K562 (cell line): ENCODE results near the gene DCUN1D1. TPM values are rescaled to one million over a fixed set of nuclear protein-coding genes. Genes with fewer than 3 reads are reported as not detected.

Experiments
- ATAC-seq: fragments of 200-7000 bp; cut with Tn5 transposase; 3 replicates; pipeline ENCODE4 v1.9.1; 2020; ENCODE audit warnings: moderate library complexity
- BruUV-seq: library from RNA; stranded (reverse); fragments of 400-500 nt; replicated peaks from 2 replicates; lab custom pipeline; 2021; lab: Mats Ljungman, UMichigan
- CTCF ChIA-PET: fragments of 300-600 bp; formaldehyde crosslinking; extraction: SDS; loops from one replicate; lab custom pipeline; 2021; ENCODE audit warnings: low intra/inter-chr PET ratio; lab: Yijun Ruan, JAX
- POLR2A ChIA-PET: fragments of 300-600, 350-650 bp; sonication (Branson Sonifier 250); formaldehyde crosslinking; extraction: SDS; loops from one replicate; lab custom pipeline; 2021; ENCODE audit warnings: antibody characterized with exemption, inconsistent platforms; lab: Yijun Ruan, JAX
- DNase-seq, 4 experiments: peaks; one replicate each; pipeline versions ENCODE4 v3.0.0 to v3.0.0-alpha.2; 2011 to 2018; ENCODE audit warnings: low spot score in 3 of 4, mixed read lengths in 3 of 4; ENCODE audit errors: extremely low read depth in 1 of 4
- FAIRE-seq: peaks from 2 replicates; lab custom pipeline; 2011; peaks lifted over from hg19 to GRCh38; lab: Jason Lieb, UNC
- H2AFZ ChIP-seq: 2 replicates; pipeline ENCODE4 v1.6.0; 2011; ENCODE audit warnings: low read depth, low read length, control low read depth, inconsistent platforms
- H3K27ac ChIP-seq: fragments of 200-600 bp; 3 replicates; pipeline ENCODE4 v1.8.0; 2011; ENCODE audit warnings: low read depth, mild to moderate bottlenecking, control low read depth, inconsistent platforms, low read length, moderate library complexity, mixed read lengths; ENCODE audit errors: extremely low read depth
- H3K27me3 ChIP-seq, 2 experiments: fragments of 300-600 bp in 1 of 2; 2 replicates in 1 of 2; 3 replicates in 1 of 2; pipeline versions ENCODE4 v1.6.0 to v1.8.0; 2011; ENCODE audit warnings: inconsistent platforms in 2 of 2, low read length in 2 of 2, mild to moderate bottlenecking in 1 of 2, mixed read lengths in 1 of 2, moderate library complexity in 1 of 2; ENCODE audit not compliant: control insufficient read depth in 2 of 2, insufficient read depth in 2 of 2
- H3K36me3 ChIP-seq: fragments of 300-600 bp; 3 replicates; pipeline ENCODE4 v1.8.0; 2011; ENCODE audit warnings: mild to moderate bottlenecking, low read length, inconsistent platforms; ENCODE audit not compliant: control insufficient read depth, insufficient read depth
- H3K4me1 ChIP-seq, 2 experiments: fragments of 200-600 bp in 1 of 2; replicated peaks in 1 of 2; 2 replicates in 1 of 2; 3 replicates in 1 of 2; pipeline versions ENCODE4 v1.5.1 to v1.8.0; 2011; ENCODE audit warnings: inconsistent platforms in 2 of 2, low read length in 2 of 2, mild to moderate bottlenecking in 1 of 2, mixed read lengths in 1 of 2, moderate library complexity in 1 of 2; ENCODE audit not compliant: control insufficient read depth in 2 of 2, insufficient read depth in 2 of 2
- H3K4me2 ChIP-seq: 2 replicates; pipeline ENCODE4 v1.6.1; 2011; ENCODE audit warnings: low read length, control low read depth, inconsistent platforms, mixed read lengths; ENCODE audit not compliant: insufficient read depth
- H3K4me3 ChIP-seq: fragments of 200-600 bp; sonication (generic), shearing (Covaris generic); 2 replicates; pipeline ENCODE4 v1.5.1; 2016; ENCODE audit warnings: control low read depth, inconsistent platforms
- H3K79me2 ChIP-seq: fragments of 200-600 bp; 3 replicates; pipeline ENCODE4 v1.8.0; 2011; ENCODE audit warnings: low read length, inconsistent platforms; ENCODE audit not compliant: control insufficient read depth, insufficient read depth
- H3K9ac ChIP-seq, 2 experiments: 2 replicates each; pipeline versions ENCODE4 v1.6.0 to v1.6.1; 2011; ENCODE audit warnings: low read depth in 2 of 2, low read length in 2 of 2, control low read depth in 1 of 2, inconsistent platforms in 1 of 2, mild to moderate bottlenecking in 1 of 2, mixed read lengths in 1 of 2; ENCODE audit not compliant: insufficient read depth in 1 of 2
- H3K9me1 ChIP-seq: one replicate; pipeline ENCODE4 v1.6.0; 2011; ENCODE audit warnings: inconsistent platforms, mild to moderate bottlenecking, low read length, moderate library complexity; ENCODE audit not compliant: control insufficient read depth, insufficient read depth
- H3K9me3 ChIP-seq: replicated peaks from 2 replicates; pipeline ENCODE4 v1.5.1; 2011; ENCODE audit warnings: low read depth, low read length, inconsistent platforms; ENCODE audit not compliant: control insufficient read depth, insufficient read depth
- H4K20me1 ChIP-seq: replicated peaks from 2 replicates; pipeline ENCODE4 v1.6.1; 2011; ENCODE audit warnings: low read length, inconsistent platforms, mixed read lengths; ENCODE audit not compliant: control insufficient read depth, insufficient read depth
- BCLAF1 ChIP-seq, 2 experiments: fragments of 450-650 bp in 1 of 2; IDR thresholded peaks; 2 replicates each; pipeline ENCODE4 v1.6.1; 2011 to 2017; ENCODE audit warnings: low read depth in 2 of 2, antibody characterized with exemption in 1 of 2, borderline replicate concordance in 1 of 2, low read length in 1 of 2, mild to moderate bottlenecking in 1 of 2, mixed read lengths in 1 of 2; ENCODE audit not compliant: control insufficient read depth in 1 of 2
- HDAC8 ChIP-seq: fragments of 450-650 bp; IDR thresholded peaks from 2 replicates; pipeline ENCODE4 v1.6.1; 2016; ENCODE audit warnings: mild to moderate bottlenecking, missing genetic modification characterization, moderate library complexity, missing compliant biosample characterization
- MTA3 ChIP-seq: fragments of 450-650 bp; formaldehyde crosslinking; IDR thresholded peaks from 2 replicates; pipeline ENCODE4 v1.6.1; 2017; ENCODE audit warnings: mild to moderate bottlenecking, borderline replicate concordance
- NR0B1 ChIP-seq: fragments of 450-650 bp; IDR thresholded peaks from one replicate; pipeline ENCODE4 v1.6.1; 2018; ENCODE audit warnings: mild to moderate bottlenecking, moderate library complexity; ENCODE audit not compliant: partially characterized antibody
- PREB ChIP-seq: sonication (generic); formaldehyde crosslinking; IDR thresholded peaks from 2 replicates; pipeline ENCODE4 v1.8.1; 2023; ENCODE audit warnings: mild to moderate bottlenecking, missing genetic modification reagents
- SMAD4 ChIP-seq: fragments of 250-450 bp; sonication (Bioruptor Pico); conservative IDR thresholded peaks from 2 replicates; pipeline ENCODE4 v1.8.0; 2021; ENCODE audit warnings: inconsistent platforms, mild to moderate bottlenecking, moderate library complexity
- TEAD4 ChIP-seq, 2 experiments: sonication (generic) in 1 of 2; formaldehyde crosslinking in 1 of 2; IDR thresholded peaks; 2 replicates each; pipeline versions ENCODE4 v1.6.1 to v1.8.0; 2012 to 2022; ENCODE audit warnings: borderline replicate concordance in 1 of 2, inconsistent platforms in 1 of 2, low read length in 1 of 2, mild to moderate bottlenecking in 1 of 2, missing genetic modification reagents in 1 of 2
- THAP7 ChIP-seq: fragments of 250-450 bp; sonication (Bioruptor Pico); IDR thresholded peaks from 2 replicates; pipeline ENCODE4 v1.5.0; 2021
- ZNF324 ChIP-seq: fragments of 250-450 bp; sonication (Bioruptor Pico); IDR thresholded peaks from 2 replicates; pipeline ENCODE4 v1.4.0; 2020; ENCODE audit warnings: mild to moderate bottlenecking
- ZNF395 ChIP-seq: fragments of 200-800 bp; sonication (Bioruptor generic); IDR thresholded peaks from 2 replicates; pipeline ENCODE4 v1.6.1; 2017; ENCODE audit warnings: missing genetic modification characterization, missing compliant biosample characterization
- WGBS: fragments of 100-300 bp; shearing (Covaris generic); methylation state at CpG from one replicate; pipeline ENCODE4 v1.1.6; 2016; ENCODE audit warnings: low coverage, mixed read lengths; ENCODE audit not compliant: insufficient coverage; ENCODE audit errors: missing lambda C conversion rate; 5-methylcytosine and 5-hydroxymethylcytosine counted together
- in situ Hi-C: fragments of 300-500 bp; cut with MboI; formaldehyde crosslinking; loops from 4 replicates; pipeline ENCODE4 v1.15.0; 2018; ENCODE audit warnings: inconsistent platforms, mixed read lengths
- intact Hi-C: fragments of 100-400 bp; cut with micrococcal nuclease; formaldehyde crosslinking; loops from 2 replicates; pipeline ENCODE4 v1.14.2; 2022
- polyA plus RNA-seq, 8 experiments: library from polyadenylated mRNA; depleted of rRNA in 4 of 8; stranded (reverse) in 5 of 8; unstranded in 3 of 8; fragments of >200 nt; fragmentation: Nextera tagmentation in 2 of 8; fragmentation: Illumina TruSeq in 1 of 8; extraction: Ambion mirVana in 2 of 8; extraction: Trizol in 1 of 8; gene quantifications; 2 replicates each; pipeline versions ENCODE4 v1.2.1 to v1.2.3, GENCODE V29; 2011 to 2014; ENCODE audit warnings: inconsistent platforms in 1 of 8, missing spikeins in 1 of 8
- total RNA-seq, 7 experiments: library from RNA; depleted of rRNA in 6 of 7; stranded (reverse); fragments of >200 nt in 6 of 7; fragmentation: Illumina TruSeq in 2 of 7; extraction: Trizol in 2 of 7; gene quantifications; 2 replicates each; pipeline versions ENCODE4 v1.2.1 to v1.2.3, GENCODE V29; 2011 to 2021; ENCODE audit warnings: low replicate concordance in 1 of 7

DCUN1D1 gene
- total and polyA plus RNA-seq, 9 of the 15 experiments (the other 6 are each of a cell fraction or from before 2014, with no cell fraction given): 11.4 to 46.8 (median 28.2) TPM

- TF ChIP-seq SMAD4 (CRISPR knock-in tag) (no peak), TEAD4 (IDR thresholded peaks at IDR 0.05; ENCODE audit: low read length) (no peak), TEAD4 (CRISPR knock-in tag; IDR thresholded peaks at IDR 0.05; ENCODE audit: borderline replicate concordance) (no peak), HDAC8 (tag) (no peak), PREB (CRISPR knock-in tag) (no peak), ZNF324 (CRISPR knock-in tag) (no peak)
Observed at GRCh38 chr3:182902236-182902635, 78.1 kb downstream of the DCUN1D1 start (continued).

GRCh38 chr3:182896553-182896952 is 83.8 kb downstream of the DCUN1D1 start:
- H3K79me2 ChIP-seq: no peaks in the 10 kb centered on the region
- in situ Hi-C loops: no loop called here
- CTCF ChIA-PET: no interaction called here
- H3K4me3 ChIP-seq: no peak overlapping the region
- FAIRE-seq (no peak), ATAC-seq (no peak), DNase-seq (no peak)
- no peak overlapping the region; a peak in 1 of 4 replicates for H3K9ac ChIP-seq
- no peaks in the 10 kb centered on the region for H4K20me1 ChIP-seq
- POLR2A ChIA-PET: no interaction called here
- H3K9me3 ChIP-seq: no peaks in the 10 kb centered on the region
- H3K4me1 ChIP-seq: peaks cover 0 to 3% of the 10 kb centered on the region in 2 experiments; a peak in 3 of 5 replicates
- H3K9me1 ChIP-seq: no peaks in the 10 kb centered on the region
- no peak overlapping the region for H3K4me2 ChIP-seq
- no TSS peak for BruUV-seq
- intact Hi-C loops: no loop called here
- no peak overlapping the region; the same call in 2 of the 3 replicates for H3K27ac ChIP-seq
- peaks cover 44% of the 10 kb centered on the region for H3K36me3 ChIP-seq
- 80% methylated on average over 2 of the region's 2 CpGs for WGBS
- no peak overlapping the region for H2AFZ ChIP-seq
- no peaks in the 10 kb centered on the region for H3K27me3 ChIP-seq
- TF ChIP-seq ZNF395: no peak
- no peak for TF ChIP-seq BCLAF1 (IDR thresholded peaks at IDR 0.05; ENCODE audit: borderline replicate concordance in 1 of 2, control insufficient read depth in 1 of 2, low read depth in 2 of 2, low read length in 1 of 2)
- TF ChIP-seq MTA3: no peak
- TF ChIP-seq NR0B1: no peak
- no peak for TF ChIP-seq THAP7 (CRISPR knock-in tag)
